ENCODE data around the gene KRT36. TPM values are rescaled to one million over a fixed set of nuclear protein-coding genes. Genes with fewer than 3 reads are reported as not detected.

KRT36 gene
- total RNA-seq, 1 donor from 2014 or later: not detected

GRCh38 chr17:41516830-41517283 lies 27.1 kb upstream of the KRT36 start:
- peaks cover 8% of the 10 kb centered on the region for H3K4me1 ChIP-seq
- H3K9me3 ChIP-seq (ENCODE audit: low read depth): no peaks in the 10 kb centered on the region
- no peak overlapping the region for H3K4me3 ChIP-seq
- Mint-ChIP-seq H3K4me3 (no peak overlapping the region), H3K9me3 (no peaks in the 10 kb centered on the region), H3K4me1 (peaks cover 5% of the 10 kb centered on the region), H3K27ac (no peak overlapping the region), H3K27me3 (ENCODE audit: insufficient read depth, low read depth) (peaks cover 17% of the 10 kb centered on the region), H3K36me3 (no peaks in the 10 kb centered on the region)
- H3K9ac ChIP-seq: no peak overlapping the region
- H3K79me2 ChIP-seq (ENCODE audit: low read depth): no peaks in the 10 kb centered on the region
- H3K4me2 ChIP-seq: no peak overlapping the region
- no peaks in the 10 kb centered on the region for H4K20me1 ChIP-seq (ENCODE audit: low read depth)
- H3F3A ChIP-seq (ENCODE audit: low read depth): peaks cover 10% of the 10 kb centered on the region
- DNase-seq (ENCODE audit: low spot score): no peak
- no peak overlapping the region for H3K27ac ChIP-seq
- H2AFZ ChIP-seq (replicated peaks): no peak overlapping the region
- no peaks in the 10 kb centered on the region for H3K36me3 ChIP-seq
- H3K27me3 ChIP-seq: no peaks in the 10 kb centered on the region
- TF ChIP-seq CTCF (IDR thresholded peaks at IDR 0.05): no peak
- TF ChIP-seq EZH2 (IDR thresholded peaks at IDR 0.05): no peak
- TF ChIP-seq EZH2phosphoT487 (IDR thresholded peaks at IDR 0.05): no peak

GRCh38 chr17:41516147-41516829 lies 26.6 kb upstream of the KRT36 start:
- no peaks in the 10 kb centered on the region for H3K9me3 ChIP-seq (ENCODE audit: low read depth)
- H3K4me3 ChIP-seq: no peak overlapping the region
- peaks cover 10% of the 10 kb centered on the region for H3K4me1 ChIP-seq
- Mint-ChIP-seq H3K9me3 (no peaks in the 10 kb centered on the region), H3K27ac (no peak overlapping the region), H3K36me3 (no peaks in the 10 kb centered on the region), H3K27me3 (ENCODE audit: insufficient read depth, low read depth) (peaks cover 17% of the 10 kb centered on the region), H3K4me3 (no peak overlapping the region), H3K4me1 (peaks cover 5% of the 10 kb centered on the region)
- peaks cover 7% of the 10 kb centered on the region for H3F3A ChIP-seq (ENCODE audit: low read depth)
- TF ChIP-seq CTCF (IDR thresholded peaks at IDR 0.05): no peak
- TF ChIP-seq EZH2phosphoT487 (IDR thresholded peaks at IDR 0.05): no peak
- TF ChIP-seq EZH2 (IDR thresholded peaks at IDR 0.05): no peak
- DNase-seq (ENCODE audit: low spot score): no peak
- no peak overlapping the region for H3K4me2 ChIP-seq
- no peak overlapping the region for H3K27ac ChIP-seq
- H3K79me2 ChIP-seq (ENCODE audit: low read depth): no peaks in the 10 kb centered on the region
- no peaks in the 10 kb centered on the region for H4K20me1 ChIP-seq (ENCODE audit: low read depth)
- no peaks in the 10 kb centered on the region for H3K27me3 ChIP-seq
- H3K36me3 ChIP-seq: no peaks in the 10 kb centered on the region
- no peak overlapping the region for H2AFZ ChIP-seq (replicated peaks)
- no peak overlapping the region for H3K9ac ChIP-seq

- Histone ChIP-seq H3K4me2 (no peak overlapping the region), H2AFZ (replicated peaks) (no peak overlapping the region), H3F3A (ENCODE audit: low read depth) (no peaks in the 10 kb centered on the region), H4K20me1 (ENCODE audit: low read depth) (no peaks in the 10 kb centered on the region), H3K27me3 (no peaks in the 10 kb centered on the region), H3K9ac (no peak overlapping the region), H3K4me3 (no peak overlapping the region), H3K4me1 (peaks cover 15% of the 10 kb centered on the region), H3K36me3 (no peaks in the 10 kb centered on the region), H3K9me3 (ENCODE audit: low read depth) (no peaks in the 10 kb centered on the region), H3K79me2 (ENCODE audit: low read depth) (no peaks in the 10 kb centered on the region), H3K27ac (no peak overlapping the region)
- no peak for TF ChIP-seq EZH2 (IDR thresholded peaks at IDR 0.05)
- no peak for TF ChIP-seq EZH2phosphoT487 (IDR thresholded peaks at IDR 0.05)
- DNase-seq (ENCODE audit: low spot score): no peak
- Mint-ChIP-seq H3K4me3 (no peak overlapping the region), H3K9me3 (no peaks in the 10 kb centered on the region), H3K27ac (no peak overlapping the region), H3K27me3 (ENCODE audit: insufficient read depth, low read depth) (peaks cover 16% of the 10 kb centered on the region), H3K4me1 (peaks cover 12% of the 10 kb centered on the region), H3K36me3 (no peaks in the 10 kb centered on the region)
Measured at GRCh38 chr17:41513168-41513547, 23.4 kb upstream of the KRT36 start.

GRCh38 chr17:41512546-41513167 lies 22.9 kb upstream of the KRT36 start:
- no peak overlapping the region for H3K27ac Mint-ChIP-seq
- no peaks in the 10 kb centered on the region for H3K36me3 Mint-ChIP-seq

More at GRCh38 chr17:41512546-41513167, 22.9 kb upstream of the KRT36 start:
- peaks cover 13% of the 10 kb centered on the region for H3K4me1 Mint-ChIP-seq
- Histone ChIP-seq H3K27ac (no peak overlapping the region), H3K27me3 (no peaks in the 10 kb centered on the region), H3K9me3 (ENCODE audit: low read depth) (no peaks in the 10 kb centered on the region), H2AFZ (replicated peaks) (no peak overlapping the region), H3K36me3 (no peaks in the 10 kb centered on the region), H3K4me1 (peaks cover 15% of the 10 kb centered on the region), H3K79me2 (ENCODE audit: low read depth) (no peaks in the 10 kb centered on the region), H3K4me3 (no peak overlapping the region), H3F3A (ENCODE audit: low read depth) (no peaks in the 10 kb centered on the region), H4K20me1 (ENCODE audit: low read depth) (no peaks in the 10 kb centered on the region), H3K4me2 (no peak overlapping the region), H3K9ac (no peak overlapping the region)
- TF ChIP-seq CTCF (IDR thresholded peaks at IDR 0.05) (no peak), EZH2 (IDR thresholded peaks at IDR 0.05) (no peak), EZH2phosphoT487 (IDR thresholded peaks at IDR 0.05) (no peak)
- H3K27me3 Mint-ChIP-seq (ENCODE audit: insufficient read depth, low read depth): peaks cover 18% of the 10 kb centered on the region
- no peak overlapping the region for H3K4me3 Mint-ChIP-seq
- no peaks in the 10 kb centered on the region for H3K9me3 Mint-ChIP-seq
- no peak for DNase-seq (ENCODE audit: low spot score)

Data from neural progenitor cell (in vitro differentiated cells).